ENCODE results near the gene CORIN. TPM values are rescaled to one million over a fixed set of nuclear protein-coding genes. Genes with fewer than 3 reads are reported as not detected.

Gene CORIN
- polyA plus RNA-seq, 1 of the 3 experiments (the other 2 are of a cell fraction) = 1.1 TPM

DNA sequence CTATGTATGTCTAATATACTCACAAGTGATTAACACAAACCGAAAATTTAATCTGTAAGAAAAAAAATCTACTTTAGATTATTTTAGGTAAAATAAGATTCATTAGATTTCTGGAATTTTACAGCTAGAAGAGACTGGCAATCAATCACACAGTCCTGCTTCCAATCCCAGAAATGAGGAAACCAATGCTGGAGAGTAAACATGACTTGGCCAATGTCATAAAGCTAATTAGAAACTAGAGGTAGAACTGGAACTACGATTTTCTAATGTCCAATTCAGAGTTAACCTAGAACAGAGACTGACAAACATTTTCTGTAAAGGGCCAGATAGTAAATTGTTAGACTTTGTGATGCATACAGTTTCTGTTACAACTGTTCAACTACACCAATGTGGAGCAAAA, 123.6 kb downstream of the CORIN start:
- ChIA-PET CTCF (interaction anchor here (1.2 to 21.9 kb wide), 5 partner anchors 9 to 217 kb away, joined by 3 to 417 read pairs (median 4); partner anchors contain the start of gene CORIN), POLR2A (interaction anchor here (1.4 kb wide), 1 partner anchor 200 kb away, joined by 3 read pairs; the partner anchor contains the start of gene NFXL1)
- no peak for DNase-seq
- H3K27ac ChIP-seq (ENCODE audit: low read depth in 2 of 2, low read length in 1 of 2) = no peak overlapping the region
- TF ChIP-seq, protein P1, sequence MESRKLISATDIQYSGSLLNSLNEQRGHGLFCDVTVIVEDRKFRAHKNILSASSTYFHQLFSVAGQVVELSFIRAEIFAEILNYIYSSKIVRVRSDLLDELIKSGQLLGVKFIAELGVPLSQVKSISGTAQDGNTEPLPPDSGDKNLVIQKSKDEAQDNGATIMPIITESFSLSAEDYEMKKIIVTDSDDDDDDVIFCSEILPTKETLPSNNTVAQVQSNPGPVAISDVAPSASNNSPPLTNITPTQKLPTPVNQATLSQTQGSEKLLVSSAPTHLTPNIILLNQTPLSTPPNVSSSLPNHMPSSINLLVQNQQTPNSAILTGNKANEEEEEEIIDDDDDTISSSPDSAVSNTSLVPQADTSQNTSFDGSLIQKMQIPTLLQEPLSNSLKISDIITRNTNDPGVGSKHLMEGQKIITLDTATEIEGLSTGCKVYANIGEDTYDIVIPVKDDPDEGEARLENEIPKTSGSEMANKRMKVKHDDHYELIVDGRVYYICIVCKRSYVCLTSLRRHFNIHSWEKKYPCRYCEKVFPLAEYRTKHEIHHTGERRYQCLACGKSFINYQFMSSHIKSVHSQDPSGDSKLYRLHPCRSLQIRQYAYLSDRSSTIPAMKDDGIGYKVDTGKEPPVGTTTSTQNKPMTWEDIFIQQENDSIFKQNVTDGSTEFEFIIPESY (IDR thresholded peaks at IDR 0.05; ENCODE audit: borderline replicate concordance, low read depth) = no peak
- TF ChIP-seq TAF1 (IDR thresholded peaks at IDR 0.05; ENCODE audit: borderline replicate concordance, low read depth, low read length) = no peak
- TF ChIP-seq GABPA (IDR thresholded peaks at IDR 0.05; ENCODE audit: low read depth) = no peak
- H3K9me2 ChIP-seq = no peaks in the 10 kb centered on the region
- no peaks in the 10 kb centered on the region for H3F3A ChIP-seq (replicated peaks; ENCODE audit: insufficient read depth)
- 0 out of 2 replicates have a peak, but pooled peaks cover 6% of the 10 kb centered on the region for H3K27me3 ChIP-seq (ENCODE audit: insufficient read depth)
- 49% methylated on average over 2 of the region's 2 CpGs for WGBS (ENCODE audit: low lambda C conversion rate)
- H3K4me1 ChIP-seq (ENCODE audit: control insufficient read depth in 1 of 2, insufficient read depth in 2 of 2, low read depth in 1 of 2, low read length in 1 of 2) = no peaks in the 10 kb centered on the region; a peak in 1 of 4 replicates
- H2AFZ ChIP-seq (ENCODE audit: low read depth) = no peak overlapping the region
- no peaks in the 10 kb centered on the region for H4K20me1 ChIP-seq (ENCODE audit: insufficient read depth)
- no peak overlapping the region for H3K4me3 ChIP-seq (ENCODE audit: low read depth in 2 of 2, low read length in 1 of 2)
- no peaks in the 10 kb centered on the region for H3K36me3 ChIP-seq (replicated peaks in 1 of 2; ENCODE audit: control insufficient read depth in 1 of 2, insufficient read depth in 2 of 2, low read length in 1 of 2)
- no peak overlapping the region for H3K4me2 ChIP-seq
- H3K9me3 ChIP-seq = no peaks in the 10 kb centered on the region
- no peaks in the 10 kb centered on the region for H3K79me2 ChIP-seq (ENCODE audit: insufficient read depth)
- no peak overlapping the region for H3K9ac ChIP-seq

GRCh38 chr4:47713129-47713834, 124.6 kb downstream of the CORIN start:
- H2AFZ ChIP-seq (ENCODE audit: low read depth) = no peak overlapping the region
- DNase-seq = no peak
- H3K9me3 ChIP-seq = no peaks in the 10 kb centered on the region
- no peak overlapping the region for H3K4me3 ChIP-seq (ENCODE audit: low read depth in 2 of 2, low read length in 1 of 2)
- H3K27me3 ChIP-seq (ENCODE audit: insufficient read depth) = 0 out of 2 replicates have a peak, but pooled peaks cover 6% of the 10 kb centered on the region
- CTCF ChIA-PET = interaction anchor here (1.2 to 21.9 kb wide), 6 partner anchors 8 to 218 kb away, joined by 3 to 417 read pairs (median 4); partner anchors contain the start of gene CORIN
- no peak overlapping the region for H3K27ac ChIP-seq (ENCODE audit: low read depth in 2 of 2, low read length in 1 of 2)
- H3K36me3 ChIP-seq (replicated peaks in 1 of 2; ENCODE audit: control insufficient read depth in 1 of 2, insufficient read depth in 2 of 2, low read length in 1 of 2) = no peaks in the 10 kb centered on the region
- TF ChIP-seq SIN3A (IDR thresholded peaks at IDR 0.05; ENCODE audit: borderline replicate concordance, low read depth, low read length) = no peak
- TF ChIP-seq, protein P1 (IDR thresholded peaks at IDR 0.05; ENCODE audit: borderline replicate concordance, low read depth) = no peak
- TF ChIP-seq, protein P2, sequence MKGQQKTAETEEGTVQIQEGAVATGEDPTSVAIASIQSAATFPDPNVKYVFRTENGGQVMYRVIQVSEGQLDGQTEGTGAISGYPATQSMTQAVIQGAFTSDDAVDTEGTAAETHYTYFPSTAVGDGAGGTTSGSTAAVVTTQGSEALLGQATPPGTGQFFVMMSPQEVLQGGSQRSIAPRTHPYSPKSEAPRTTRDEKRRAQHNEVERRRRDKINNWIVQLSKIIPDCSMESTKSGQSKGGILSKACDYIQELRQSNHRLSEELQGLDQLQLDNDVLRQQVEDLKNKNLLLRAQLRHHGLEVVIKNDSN (IDR thresholded peaks at IDR 0.05; ENCODE audit: borderline replicate concordance, low read depth) = no peak
- TF ChIP-seq FOXJ3 (CRISPR knock-in tag; IDR thresholded peaks at IDR 0.05) = no peak
- no peak for TF ChIP-seq TEAD4 (IDR thresholded peaks at IDR 0.05; ENCODE audit: borderline replicate concordance, insufficient read depth)
- TF ChIP-seq, protein P3, sequence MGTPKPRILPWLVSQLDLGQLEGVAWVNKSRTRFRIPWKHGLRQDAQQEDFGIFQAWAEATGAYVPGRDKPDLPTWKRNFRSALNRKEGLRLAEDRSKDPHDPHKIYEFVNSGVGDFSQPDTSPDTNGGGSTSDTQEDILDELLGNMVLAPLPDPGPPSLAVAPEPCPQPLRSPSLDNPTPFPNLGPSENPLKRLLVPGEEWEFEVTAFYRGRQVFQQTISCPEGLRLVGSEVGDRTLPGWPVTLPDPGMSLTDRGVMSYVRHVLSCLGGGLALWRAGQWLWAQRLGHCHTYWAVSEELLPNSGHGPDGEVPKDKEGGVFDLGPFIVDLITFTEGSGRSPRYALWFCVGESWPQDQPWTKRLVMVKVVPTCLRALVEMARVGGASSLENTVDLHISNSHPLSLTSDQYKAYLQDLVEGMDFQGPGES (IDR thresholded peaks at IDR 0.05; ENCODE audit: low read depth, low read length) = no peak
- TF ChIP-seq, protein P4, sequence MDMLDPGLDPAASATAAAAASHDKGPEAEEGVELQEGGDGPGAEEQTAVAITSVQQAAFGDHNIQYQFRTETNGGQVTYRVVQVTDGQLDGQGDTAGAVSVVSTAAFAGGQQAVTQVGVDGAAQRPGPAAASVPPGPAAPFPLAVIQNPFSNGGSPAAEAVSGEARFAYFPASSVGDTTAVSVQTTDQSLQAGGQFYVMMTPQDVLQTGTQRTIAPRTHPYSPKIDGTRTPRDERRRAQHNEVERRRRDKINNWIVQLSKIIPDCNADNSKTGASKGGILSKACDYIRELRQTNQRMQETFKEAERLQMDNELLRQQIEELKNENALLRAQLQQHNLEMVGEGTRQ (IDR thresholded peaks at IDR 0.05; ENCODE audit: borderline replicate concordance, low read depth, low read length) = no peak
- no peak for TF ChIP-seq MXI1 (IDR thresholded peaks at IDR 0.05; ENCODE audit: low read depth, low read length)
- TF ChIP-seq EZH2phosphoT487 (IDR thresholded peaks at IDR 0.05; ENCODE audit: borderline replicate concordance, low read depth) = no peak
- no peak overlapping the region for H3K4me2 ChIP-seq
- POLR2A ChIA-PET = interaction anchor here (1.4 kb wide), 1 partner anchor 201 kb away, joined by 3 read pairs; the partner anchor contains the start of gene NFXL1
- H3K9ac ChIP-seq = no peak overlapping the region
- H3K4me1 ChIP-seq (ENCODE audit: control insufficient read depth in 1 of 2, insufficient read depth in 2 of 2, low read depth in 1 of 2, low read length in 1 of 2) = no peaks in the 10 kb centered on the region; a peak in 1 of 4 replicates
- WGBS (ENCODE audit: low lambda C conversion rate) = 75% methylated on average over 6 of the region's 6 CpGs
- H3K79me2 ChIP-seq (ENCODE audit: insufficient read depth) = no peaks in the 10 kb centered on the region
- no peaks in the 10 kb centered on the region for H3K9me2 ChIP-seq
- H3F3A ChIP-seq (replicated peaks; ENCODE audit: insufficient read depth) = no peaks in the 10 kb centered on the region
- H4K20me1 ChIP-seq (ENCODE audit: insufficient read depth) = no peaks in the 10 kb centered on the region

All from SK-N-SH (cell line).